HCT116 (cell line): ENCODE measurements around the gene CDK5RAP2. TPM values are rescaled to one million over a fixed set of nuclear protein-coding genes. Genes with fewer than 3 reads are reported as not detected.

Experiments
- ATAC-seq: fragments of 200-7000 bp; cut with Tn5 transposase; 2 replicates; pipeline ENCODE4 v1.9.1; 2020; ENCODE audit warnings: mild to moderate bottlenecking, moderate library complexity
- BruUV-seq: library from RNA; stranded (reverse); fragments of 400-500 nt; replicated peaks from 2 replicates; lab custom pipeline; 2021; lab: Mats Ljungman, UMichigan
- CTCF ChIA-PET: fragments of 300-600 bp; sonication (Branson Sonifier 250); formaldehyde crosslinking; loops from one replicate; lab custom pipeline; 2021; ENCODE audit warnings: antibody characterized with exemption; lab: Charles Lee
- POLR2A ChIA-PET: fragments of 300-600, 350-600 bp; sonication (Branson Sonifier 250); formaldehyde crosslinking; loops from one replicate; lab custom pipeline; 2021; ENCODE audit warnings: antibody characterized with exemption; lab: Charles Lee
- RAD21 ChIA-PET, 2 experiments: fragments of 300-600 bp; sonication (Branson Sonifier 250); formaldehyde crosslinking; loops; one replicate each; lab custom pipeline; 2023; ENCODE audit warnings: low total read pairs in 2 of 2; ENCODE audit not compliant: uncharacterized antibody in 2 of 2, unreplicated experiment in 2 of 2, low non-redundant PET in 1 of 2; lab: Charles Lee
- DNase-seq: peaks from one replicate; pipeline ENCODE4 v3.0.0-alpha.2; 2010; ENCODE audit warnings: low read depth, low spot score
- H2AFZ ChIP-seq: fragments of 200-600 bp; shearing (Covaris generic), sonication (generic); 2 replicates; pipeline ENCODE4 v1.6.1; 2017; ENCODE audit warnings: low read depth, mixed run types, mixed read lengths, antibody characterized with exemption, low read length; ENCODE audit not compliant: poor library complexity, severe bottlenecking
- H3K27ac ChIP-seq: 2 replicates; pipeline ENCODE4 v1.5.1; 2012; ENCODE audit warnings: low read depth, low read length
- H3K27me3 ChIP-seq: fragments of 200-600 bp; sonication (generic); 2 replicates; pipeline ENCODE4 v1.6.1; 2016; ENCODE audit warnings: mixed run types, low read length, mixed read lengths; ENCODE audit not compliant: insufficient read depth
- H3K36me3 ChIP-seq, 2 experiments: fragments of 200-500 bp in 1 of 2; fragments of 200-600 bp in 1 of 2; sonication (Bioruptor generic) in 1 of 2; sonication (generic) in 1 of 2; 2 replicates each; pipeline versions ENCODE4 v1.5.1 to v1.6.1; 2014 to 2016; ENCODE audit warnings: low read length in 2 of 2, inconsistent platforms in 1 of 2, mixed read lengths in 1 of 2, mixed run types in 1 of 2; ENCODE audit not compliant: insufficient read depth in 2 of 2, control insufficient read depth in 1 of 2
- H3K4me1 ChIP-seq, 2 experiments: fragments of 200-600 bp in 1 of 2; sonication (generic) in 1 of 2; 2 replicates each; pipeline versions ENCODE4 v1.5.1 to v1.6.1; 2012 to 2017; ENCODE audit warnings: low read length in 2 of 2, inconsistent platforms in 1 of 2, mild to moderate bottlenecking in 1 of 2, mixed read lengths in 1 of 2, mixed run types in 1 of 2, moderate library complexity in 1 of 2; ENCODE audit not compliant: insufficient read depth in 2 of 2, control insufficient read depth in 1 of 2
- H3K4me2 ChIP-seq: fragments of 200-600 bp; sonication (generic); 2 replicates; pipeline ENCODE4 v1.6.1; 2017; ENCODE audit warnings: mixed run types, low read length, mixed read lengths
- H3K4me3 ChIP-seq, 2 experiments: fragments of 200-600 bp in 1 of 2; sonication (generic) in 1 of 2; replicated peaks in 1 of 2; 2 replicates each; pipeline ENCODE4 v1.5.1; 2011 to 2016; ENCODE audit warnings: low read length in 2 of 2, control low read depth in 1 of 2, low read depth in 1 of 2, mild to moderate bottlenecking in 1 of 2, mixed read lengths in 1 of 2, mixed run types in 1 of 2
- H3K79me2 ChIP-seq: fragments of 200-600 bp; sonication (generic); 2 replicates; pipeline ENCODE4 v1.6.1; 2017; ENCODE audit warnings: mild to moderate bottlenecking, mixed run types, low read length, moderate library complexity, mixed read lengths; ENCODE audit not compliant: insufficient read depth
- H3K9ac ChIP-seq: fragments of 200-600 bp; sonication (generic); 2 replicates; pipeline ENCODE4 v1.6.1; 2016; ENCODE audit warnings: low read length, mixed read lengths
- H3K9me2 ChIP-seq: fragments of 200-600 bp; sonication (generic), shearing (Covaris generic); 2 replicates; pipeline ENCODE4 v1.6.1; 2017; ENCODE audit warnings: mixed run types, mild to moderate bottlenecking, moderate library complexity; ENCODE audit not compliant: insufficient read depth
- H3K9me3 ChIP-seq, 2 experiments: fragments of 200-500 bp in 1 of 2; fragments of 200-600 bp in 1 of 2; sonication (Bioruptor generic) in 1 of 2; sonication (generic) in 1 of 2; 2 replicates each; pipeline ENCODE4 v1.6.1; 2014 to 2017; ENCODE audit warnings: low read length in 2 of 2, mixed read lengths in 2 of 2, inconsistent platforms in 1 of 2, low read depth in 1 of 2, mild to moderate bottlenecking in 1 of 2, mixed run types in 1 of 2, moderate library complexity in 1 of 2; ENCODE audit not compliant: control insufficient read depth in 1 of 2, insufficient read depth in 1 of 2
- H4K20me1 ChIP-seq: fragments of 200-600 bp; sonication (generic), shearing (Covaris generic); 2 replicates; pipeline ENCODE4 v1.6.1; 2017; ENCODE audit warnings: mixed run types, mild to moderate bottlenecking, moderate library complexity; ENCODE audit not compliant: insufficient read depth
- ATF3 ChIP-seq: IDR thresholded peaks from 2 replicates; pipeline ENCODE4 v1.6.1; 2012
- CBX3 ChIP-seq: IDR thresholded peaks from 2 replicates; pipeline ENCODE4 v1.6.1; 2012; ENCODE audit warnings: low read depth
- CEBPB ChIP-seq: IDR thresholded peaks from 2 replicates; pipeline ENCODE4 v1.6.1; 2012; ENCODE audit warnings: low read depth
- EGR1 ChIP-seq: IDR thresholded peaks from 2 replicates; pipeline ENCODE4 v1.6.1; 2012; ENCODE audit warnings: low read depth
- ELF1 ChIP-seq: IDR thresholded peaks from 2 replicates; pipeline ENCODE4 v1.6.1; 2012; ENCODE audit warnings: low read depth, borderline replicate concordance
- EZH2 ChIP-seq: fragments of 200-600 bp; sonication (generic); IDR thresholded peaks from 2 replicates; pipeline ENCODE4 v1.6.1; 2017; ENCODE audit warnings: antibody characterized with exemption, mixed run types
- EZH2phosphoT487 ChIP-seq: fragments of 200-600 bp; IDR thresholded peaks from 2 replicates; pipeline ENCODE4 v1.6.1; 2018; ENCODE audit warnings: antibody characterized with exemption, borderline replicate concordance
- JUND ChIP-seq: IDR thresholded peaks from 2 replicates; pipeline ENCODE4 v1.6.1; 2012
- MAX ChIP-seq: IDR thresholded peaks from 2 replicates; pipeline ENCODE4 v1.6.1; 2012
- POLR2A ChIP-seq: IDR thresholded peaks from 2 replicates; pipeline ENCODE4 v1.7.0; 2011; ENCODE audit warnings: borderline replicate concordance; ENCODE audit not compliant: insufficient read depth, insufficient read length; ENCODE audit errors: extremely low read depth
- POLR2AphosphoS5 ChIP-seq: IDR thresholded peaks from 2 replicates; pipeline ENCODE4 v1.6.1; 2011; ENCODE audit warnings: mild to moderate bottlenecking, low read depth, low read length, moderate library complexity
- RAD21 ChIP-seq: IDR thresholded peaks from 2 replicates; pipeline ENCODE4 v1.6.1; 2012; ENCODE audit warnings: low read depth, mild to moderate bottlenecking
- REST ChIP-seq: IDR thresholded peaks from 2 replicates; pipeline ENCODE4 v1.6.1; 2012; ENCODE audit warnings: low read depth
- SP1 ChIP-seq: IDR thresholded peaks from 2 replicates; pipeline ENCODE4 v1.6.1; 2012; ENCODE audit warnings: low read depth
- TCF7L2 ChIP-seq: IDR thresholded peaks from 2 replicates; pipeline ENCODE4 v1.7.0; 2011; ENCODE audit warnings: borderline replicate concordance, inconsistent platforms; ENCODE audit not compliant: insufficient read depth, insufficient read length; ENCODE audit errors: extremely low read depth
- YY1 ChIP-seq: IDR thresholded peaks from 2 replicates; pipeline ENCODE4 v1.6.1; 2011; ENCODE audit warnings: low read length, low read depth, moderate library complexity, mild to moderate bottlenecking; ENCODE audit not compliant: insufficient replicate concordance; ENCODE audit errors: extremely low read depth
- ZFX ChIP-seq: fragments of 450-650 bp; IDR thresholded peaks from 2 replicates; pipeline ENCODE4 v1.6.1; 2017
- ZNF274 ChIP-seq: fragments of 200-500 bp; sonication (Bioruptor generic); IDR thresholded peaks from 2 replicates; pipeline ENCODE4 v1.6.1; 2014; ENCODE audit warnings: mild to moderate bottlenecking, low read depth, low read length, inconsistent platforms
- intact Hi-C: fragments of 100-400 bp; cut with micrococcal nuclease; formaldehyde crosslinking; loops from 2 replicates; pipeline ENCODE4 v1.10.0; 2022
- total RNA-seq: library from RNA; stranded (reverse); gene quantifications from one replicate; pipeline ENCODE4 v1.2.1, GENCODE V29; 2021; ENCODE audit not compliant: unreplicated experiment
- TF ChIP-seq, protein P1 (sequence below): IDR thresholded peaks from 2 replicates; pipeline ENCODE4 v1.6.1; 2011; ENCODE audit warnings: mild to moderate bottlenecking, low read length, moderate library complexity; ENCODE audit not compliant: insufficient replicate concordance; ENCODE audit errors: extremely low read depth
- TF ChIP-seq, protein P2 (sequence below), 3 experiments: fragments of 200-600 bp in 1 of 3; sonication (generic) in 1 of 3; IDR thresholded peaks in 2 of 3; conservative IDR thresholded peaks in 1 of 3; 2 replicates each; pipeline ENCODE4 v1.5.1; 2012 to 2017; ENCODE audit warnings: low read depth in 2 of 3, low read length in 2 of 3, antibody characterized with exemption in 1 of 3, borderline replicate concordance in 1 of 3, control low read depth in 1 of 3, mild to moderate bottlenecking in 1 of 3, mixed read lengths in 1 of 3, mixed run types in 1 of 3, moderate library complexity in 1 of 3; ENCODE audit not compliant: insufficient read depth in 1 of 3

The CDK5RAP2 gene
- total RNA-seq, 1 experiment from 2014 or later = 56.2 TPM

- Histone ChIP-seq H3K79me2 (no peaks in the 10 kb centered on the region), H3K27me3 (no peaks in the 10 kb centered on the region), H2AFZ (no peak overlapping the region), H4K20me1 (no peaks in the 10 kb centered on the region), H3K9ac (no peak overlapping the region), H3K4me3 (no peak overlapping the region), H3K36me3 (peaks cover 16 to 20% of the 10 kb centered on the region in 2 experiments; a peak in 3 of 4 replicates), H3K9me2 (no peaks in the 10 kb centered on the region), H3K9me3 (no peaks in the 10 kb centered on the region), H3K4me1 (no peaks in the 10 kb centered on the region), H3K4me2 (no peak overlapping the region), H3K27ac (no peak overlapping the region)
- intact Hi-C loops = no loop called here
- ChIA-PET CTCF (interaction anchor here (1.0 kb wide), 1 partner anchor 9 kb away, joined by 4 read pairs; no protein-coding TSS in a partner anchor), RAD21 (no interaction called here), POLR2A (no interaction called here)
- DNase-seq = no peak
- BruUV-seq = no TSS peak
- no peak for ATAC-seq
- TF ChIP-seq RAD21 (no peak), REST (no peak), EZH2 (no peak), ZNF274 (no peak), POLR2AphosphoS5 (no peak), SP1 (no peak), YY1 (no peak), ATF3 (no peak), CEBPB (no peak), EZH2phosphoT487 (no peak), JUND (no peak), ZFX (no peak), MAX (no peak), CBX3 (no peak), EGR1 (no peak), TCF7L2 (no peak), ELF1 (no peak), POLR2A (no peak)
- TF ChIP-seq, protein P1, sequence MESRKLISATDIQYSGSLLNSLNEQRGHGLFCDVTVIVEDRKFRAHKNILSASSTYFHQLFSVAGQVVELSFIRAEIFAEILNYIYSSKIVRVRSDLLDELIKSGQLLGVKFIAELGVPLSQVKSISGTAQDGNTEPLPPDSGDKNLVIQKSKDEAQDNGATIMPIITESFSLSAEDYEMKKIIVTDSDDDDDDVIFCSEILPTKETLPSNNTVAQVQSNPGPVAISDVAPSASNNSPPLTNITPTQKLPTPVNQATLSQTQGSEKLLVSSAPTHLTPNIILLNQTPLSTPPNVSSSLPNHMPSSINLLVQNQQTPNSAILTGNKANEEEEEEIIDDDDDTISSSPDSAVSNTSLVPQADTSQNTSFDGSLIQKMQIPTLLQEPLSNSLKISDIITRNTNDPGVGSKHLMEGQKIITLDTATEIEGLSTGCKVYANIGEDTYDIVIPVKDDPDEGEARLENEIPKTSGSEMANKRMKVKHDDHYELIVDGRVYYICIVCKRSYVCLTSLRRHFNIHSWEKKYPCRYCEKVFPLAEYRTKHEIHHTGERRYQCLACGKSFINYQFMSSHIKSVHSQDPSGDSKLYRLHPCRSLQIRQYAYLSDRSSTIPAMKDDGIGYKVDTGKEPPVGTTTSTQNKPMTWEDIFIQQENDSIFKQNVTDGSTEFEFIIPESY = no peak
- TF ChIP-seq, protein P2, sequence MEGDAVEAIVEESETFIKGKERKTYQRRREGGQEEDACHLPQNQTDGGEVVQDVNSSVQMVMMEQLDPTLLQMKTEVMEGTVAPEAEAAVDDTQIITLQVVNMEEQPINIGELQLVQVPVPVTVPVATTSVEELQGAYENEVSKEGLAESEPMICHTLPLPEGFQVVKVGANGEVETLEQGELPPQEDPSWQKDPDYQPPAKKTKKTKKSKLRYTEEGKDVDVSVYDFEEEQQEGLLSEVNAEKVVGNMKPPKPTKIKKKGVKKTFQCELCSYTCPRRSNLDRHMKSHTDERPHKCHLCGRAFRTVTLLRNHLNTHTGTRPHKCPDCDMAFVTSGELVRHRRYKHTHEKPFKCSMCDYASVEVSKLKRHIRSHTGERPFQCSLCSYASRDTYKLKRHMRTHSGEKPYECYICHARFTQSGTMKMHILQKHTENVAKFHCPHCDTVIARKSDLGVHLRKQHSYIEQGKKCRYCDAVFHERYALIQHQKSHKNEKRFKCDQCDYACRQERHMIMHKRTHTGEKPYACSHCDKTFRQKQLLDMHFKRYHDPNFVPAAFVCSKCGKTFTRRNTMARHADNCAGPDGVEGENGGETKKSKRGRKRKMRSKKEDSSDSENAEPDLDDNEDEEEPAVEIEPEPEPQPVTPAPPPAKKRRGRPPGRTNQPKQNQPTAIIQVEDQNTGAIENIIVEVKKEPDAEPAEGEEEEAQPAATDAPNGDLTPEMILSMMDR (IDR thresholded peaks at IDR 0.05 in 2 of 3, conservative IDR thresholded peaks at IDR 0.05 in 1 of 3; ENCODE audit: borderline replicate concordance in 1 of 3, insufficient read depth in 1 of 3, low read depth in 2 of 3, low read length in 2 of 3) = no peak
Measured at GRCh38 chr9:120485788-120486187, 94.2 kb downstream of the CDK5RAP2 start.
